ENCODE measurements around the gene INTS11.

- TF ChIP-seq CTCF (IDR thresholded peaks at IDR 0.05; ENCODE audit: low read depth, low read length, poor library complexity, severe bottlenecking) (no peak), EZH2phosphoT487 (IDR thresholded peaks at IDR 0.05; ENCODE audit: borderline replicate concordance, low read length) (no peak)
Observed at GRCh38 chr1:1267488-1268283, 56.8 kb downstream of the INTS11 start.
